ENCODE measurements around the gene TMEM255B.
"Not testable (repeated sequence)": the region's sequence is repeated elsewhere in the genome, so short reads cannot be mapped to it uniquely, and the experiment has no call there.

The TMEM255B gene

DNA sequence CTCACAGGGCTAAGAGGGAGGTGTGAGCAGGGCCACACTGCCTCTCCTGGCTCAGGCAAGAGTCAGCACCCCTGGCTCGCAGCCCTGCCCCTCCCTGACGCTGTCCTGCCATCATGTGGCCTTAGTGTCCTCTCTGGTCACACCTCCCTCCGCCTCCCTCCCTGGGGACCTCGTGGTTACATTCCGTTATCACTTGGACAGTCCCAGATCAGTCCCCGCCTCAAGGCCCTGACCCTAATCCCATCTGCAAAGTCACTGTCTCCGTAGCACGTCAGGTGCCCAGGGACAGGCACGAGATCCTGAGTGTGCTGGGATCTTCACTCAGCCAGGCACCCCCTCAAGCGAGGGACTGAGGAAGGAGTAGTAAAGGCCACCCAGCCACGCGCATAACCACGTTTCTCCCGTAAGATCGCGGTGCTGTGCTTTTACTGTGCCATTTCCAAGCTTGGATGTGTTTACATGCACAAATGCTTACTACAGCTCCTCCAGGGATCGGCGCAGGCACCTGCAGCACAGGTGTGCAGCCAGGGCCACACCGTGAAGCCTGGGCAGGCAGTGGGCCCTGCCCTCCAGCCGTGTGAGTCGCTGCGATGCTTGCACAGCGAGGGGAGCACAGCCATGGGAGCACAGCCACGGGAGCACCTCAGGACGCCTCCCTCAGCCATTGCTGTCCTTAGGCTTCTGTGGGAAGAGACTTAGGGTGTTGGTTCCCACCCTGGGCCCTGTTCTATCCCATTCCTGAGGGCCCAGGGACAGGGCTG, 10.7 kb upstream of the TMEM255B start:
- no peak for FAIRE-seq
- no peak for DNase-seq (ENCODE audit: insufficient read length, low spot score)

DNA sequence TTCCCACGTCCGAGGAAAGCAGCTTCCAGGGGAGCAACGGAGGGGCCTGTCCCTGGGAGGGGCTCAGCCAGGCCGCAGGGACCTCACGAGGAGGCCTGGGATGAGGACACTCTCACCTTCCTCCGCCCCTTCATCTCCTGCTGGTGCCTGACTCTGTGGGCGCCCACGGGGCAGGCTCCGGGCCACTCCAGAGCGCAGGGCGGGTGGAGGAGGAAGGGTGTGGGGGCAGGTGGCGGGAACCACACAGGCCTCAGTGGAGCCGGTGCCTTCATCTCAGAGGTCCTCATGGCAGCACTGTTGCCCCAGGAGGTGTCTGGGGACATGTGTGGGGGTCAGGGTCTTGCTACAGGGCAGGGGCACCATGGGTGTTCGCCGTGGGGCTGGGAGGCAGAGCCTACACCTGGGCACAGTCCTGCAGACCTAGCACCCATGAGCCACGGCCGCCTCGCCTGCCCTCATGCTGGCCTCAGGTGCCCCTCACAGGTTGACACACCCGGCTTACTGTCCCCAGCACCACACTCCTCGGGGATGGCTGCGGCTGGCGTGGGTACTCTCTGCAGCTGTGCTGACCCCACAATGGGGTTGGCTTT, 10.1 kb upstream of the TMEM255B start:
- no peak for FAIRE-seq

DNA sequence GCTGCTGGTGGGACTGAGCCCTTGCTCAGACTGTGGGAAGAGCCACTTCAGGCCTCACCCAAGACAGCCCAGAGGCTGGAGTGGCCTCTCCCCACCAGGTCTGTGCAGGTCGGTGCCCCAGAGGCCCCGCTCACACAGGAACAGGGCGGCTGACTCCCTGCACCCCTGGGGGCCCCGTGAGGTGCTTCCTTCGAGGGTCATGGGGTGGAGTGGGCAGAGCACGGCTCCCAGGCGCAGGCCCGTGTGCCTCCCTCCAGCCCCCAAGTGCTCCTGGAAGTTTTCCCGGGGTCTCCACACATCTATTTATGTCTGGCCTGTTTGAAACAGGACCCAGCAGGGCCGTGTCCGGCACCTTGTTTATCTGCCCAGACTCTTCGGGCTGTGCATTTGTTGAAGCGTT, 9.5 kb upstream of the TMEM255B start:
- DNase-seq (ENCODE audit: insufficient read length, low spot score) (no peak), FAIRE-seq (no peak)

More for the DNA sequence above, 10.1 kb upstream of the TMEM255B start:
- no peak for DNase-seq (ENCODE audit: insufficient read length, low spot score)

DNA sequence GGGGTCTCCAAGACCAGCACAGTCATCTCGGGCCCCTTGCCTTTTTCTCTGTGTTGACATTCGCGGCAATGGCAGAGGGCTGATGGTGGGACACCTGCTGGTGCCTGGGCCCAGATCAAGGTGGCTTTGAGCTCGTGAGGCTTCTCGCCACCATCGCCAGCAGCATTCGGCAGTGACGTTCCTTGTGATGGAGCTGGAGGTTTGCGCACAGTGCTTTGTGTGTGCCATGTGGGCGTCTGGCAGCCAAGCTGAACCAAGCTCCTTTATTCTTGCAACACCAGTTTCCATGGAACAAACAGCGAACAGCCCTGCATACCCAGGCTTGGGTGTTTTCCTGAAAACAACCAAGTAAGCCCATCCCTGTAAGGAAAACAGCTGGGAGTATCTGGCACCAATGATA, 9.1 kb upstream of the TMEM255B start:
- DNase-seq (ENCODE audit: insufficient read length, low spot score) (no peak), FAIRE-seq (no peak)

DNA sequence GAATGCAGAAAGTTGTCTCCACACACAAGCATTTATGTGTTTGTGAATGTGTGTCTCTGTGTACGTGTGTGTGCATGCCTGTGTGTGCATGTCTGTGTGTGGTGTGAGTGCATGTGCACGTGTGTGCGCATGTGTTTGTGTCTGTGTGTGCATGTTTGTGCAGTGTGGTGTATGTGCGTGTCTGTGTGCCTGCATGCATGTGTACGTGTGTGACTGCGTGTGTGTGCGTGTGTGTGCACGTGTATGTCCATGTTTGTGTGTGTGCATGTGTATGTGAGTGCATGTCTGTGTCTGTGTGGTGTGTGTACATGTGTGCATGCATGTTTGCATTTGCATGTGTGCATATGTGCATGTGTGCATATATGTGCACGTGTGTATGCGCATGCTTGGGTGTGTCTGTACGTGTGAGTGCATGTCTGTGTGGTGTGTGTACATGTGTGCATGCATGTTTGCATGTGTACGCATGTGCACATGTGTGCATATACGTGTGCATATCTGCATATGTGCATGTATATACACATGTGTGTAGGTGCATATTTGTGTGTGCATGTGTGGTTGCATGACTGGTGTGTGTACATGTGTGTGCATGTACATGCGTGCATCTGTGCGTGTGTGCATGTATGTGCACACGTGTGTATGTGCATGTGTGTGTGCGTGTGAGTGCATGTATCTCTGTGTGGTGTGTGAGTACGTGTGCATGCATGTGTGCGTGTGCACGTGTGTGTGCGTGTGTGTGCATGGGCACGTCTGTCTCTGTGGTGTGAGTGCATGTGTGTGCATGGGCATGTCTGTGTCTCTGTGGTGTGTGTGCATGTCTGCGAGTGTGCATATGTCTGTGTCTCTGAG, 8.2 kb upstream of the TMEM255B start:
- FAIRE-seq, result no peak
- DNase-seq (ENCODE audit: insufficient read length, low spot score), result no peak

DNA sequence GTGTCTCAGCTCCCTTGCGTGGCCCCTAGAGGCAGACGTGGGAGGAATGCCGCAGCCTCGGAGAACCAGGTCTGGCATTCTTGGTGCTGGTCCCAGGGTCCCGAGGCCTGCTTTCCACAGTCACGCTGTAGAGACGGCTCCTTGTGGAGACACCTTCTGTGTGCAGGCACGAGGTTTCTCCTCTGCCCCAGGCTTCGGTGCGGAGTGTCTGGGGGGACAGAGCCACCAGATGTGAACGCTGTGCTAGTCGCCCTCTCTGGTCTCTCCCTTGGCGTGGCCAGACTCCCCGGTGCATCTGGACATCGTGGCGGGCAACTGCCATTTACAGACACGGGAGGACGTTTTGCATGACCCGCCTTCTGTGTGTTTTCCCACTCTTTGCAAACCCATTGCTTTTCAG, 7.5 kb upstream of the TMEM255B start:
- DNase-seq (ENCODE audit: insufficient read length, low spot score) (no peak), FAIRE-seq (no peak)

DNA sequence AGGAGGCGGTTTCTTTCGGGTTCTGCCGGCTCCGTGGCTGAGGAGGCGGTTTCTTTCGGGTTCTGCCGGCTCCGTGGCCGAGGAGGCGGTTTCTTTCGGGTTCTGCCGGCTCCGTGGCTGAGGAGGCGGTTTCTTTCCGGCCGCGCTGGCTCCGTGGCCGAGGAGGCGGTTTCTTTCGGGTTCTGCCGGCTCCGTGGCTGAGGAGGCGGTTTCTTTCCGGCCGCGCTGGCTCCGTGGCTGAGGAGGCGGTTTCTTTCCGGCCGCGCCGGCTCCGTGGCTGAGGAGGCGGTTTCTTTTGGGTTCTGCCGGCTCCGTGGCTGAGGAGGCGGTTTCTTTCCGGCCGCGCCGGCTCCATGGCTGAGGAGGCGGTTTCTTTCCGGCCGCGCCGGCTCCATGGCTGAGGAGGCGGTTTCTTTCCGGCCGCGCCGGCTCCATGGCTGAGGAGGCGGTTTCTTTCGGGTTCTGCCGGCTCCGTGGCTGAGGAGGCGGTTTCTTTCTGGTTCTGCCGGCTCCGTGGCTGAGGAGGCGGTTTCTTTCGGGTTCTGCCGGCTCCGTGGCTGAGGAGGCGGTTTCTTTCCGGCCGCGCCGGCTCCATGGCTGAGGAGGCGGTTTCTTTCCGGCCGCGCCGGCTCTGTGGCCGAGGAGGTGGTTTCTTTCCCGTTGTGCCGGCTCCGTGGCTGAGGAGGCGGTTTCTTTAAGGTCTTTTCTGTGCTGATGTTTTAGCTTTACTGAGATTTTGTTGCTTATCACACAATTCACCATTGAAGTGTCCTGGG, 6.6 kb upstream of the TMEM255B start:
- DNase-seq (ENCODE audit: insufficient read length, low spot score); FAIRE-seq: not testable (repeated sequence)

DNA sequence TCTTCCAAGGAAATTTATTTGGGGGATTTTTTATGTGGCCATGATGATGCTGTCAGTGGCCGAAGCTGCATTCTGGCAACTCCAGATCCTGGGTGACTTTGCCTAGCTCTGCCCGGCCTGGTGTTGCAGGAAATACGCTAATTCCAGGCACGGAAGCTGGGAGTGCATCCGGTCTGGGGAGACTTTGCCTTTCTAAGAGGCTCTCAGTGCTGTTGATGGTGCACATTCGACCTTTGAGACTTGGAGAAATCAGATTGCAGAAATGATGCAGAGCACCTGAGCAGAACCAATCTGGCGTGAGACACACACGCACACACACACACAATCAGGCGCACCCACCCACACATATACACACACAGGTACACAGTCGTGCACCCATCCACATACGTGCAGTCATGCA, 5.9 kb upstream of the TMEM255B start:
- FAIRE-seq, result no peak
- DNase-seq (ENCODE audit: insufficient read length, low spot score), result no peak

DNA sequence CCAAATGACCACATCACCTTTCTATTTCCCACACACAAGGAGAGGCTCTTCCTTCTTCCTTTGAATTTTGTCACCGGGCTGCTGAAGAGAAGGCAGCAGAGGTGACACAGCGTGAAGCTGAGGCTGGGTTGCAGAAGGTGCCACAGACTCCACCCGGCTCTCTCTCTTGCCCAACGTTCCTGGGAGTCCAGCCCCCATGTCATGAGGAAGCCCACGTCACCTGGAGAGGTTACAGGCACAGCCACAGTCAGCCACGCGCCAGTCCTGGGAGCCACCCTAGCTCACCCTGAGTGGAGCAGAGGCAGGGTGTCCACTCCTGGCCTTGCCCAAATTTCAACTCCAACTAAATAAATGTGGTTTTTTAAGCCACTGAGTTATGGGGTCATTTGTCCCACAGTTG, 4.8 kb upstream of the TMEM255B start:
- FAIRE-seq, result no peak
- no peak for DNase-seq (ENCODE audit: insufficient read length, low spot score)

DNA sequence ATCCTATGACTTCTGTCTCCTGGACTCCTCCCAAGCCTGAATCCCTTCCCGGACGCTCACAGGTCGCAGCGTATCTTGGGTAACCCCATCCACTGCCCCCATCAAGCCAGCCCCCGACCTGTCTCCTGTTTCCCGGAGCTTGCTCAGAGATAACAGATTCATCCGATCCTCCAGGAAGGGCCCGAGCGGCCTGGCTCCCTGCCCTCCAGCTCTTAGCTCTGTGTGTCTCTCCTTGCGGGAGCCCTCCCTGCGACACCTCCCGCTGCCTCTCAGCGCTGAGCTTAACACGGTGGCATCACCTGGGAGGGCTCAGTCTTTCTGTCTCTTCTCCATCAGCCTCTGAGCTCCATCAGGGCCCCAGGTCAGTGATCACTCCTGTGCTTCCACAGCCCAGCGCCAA, 4.3 kb upstream of the TMEM255B start:
- FAIRE-seq (no peak), DNase-seq (ENCODE audit: insufficient read length, low spot score) (no peak)

DNA sequence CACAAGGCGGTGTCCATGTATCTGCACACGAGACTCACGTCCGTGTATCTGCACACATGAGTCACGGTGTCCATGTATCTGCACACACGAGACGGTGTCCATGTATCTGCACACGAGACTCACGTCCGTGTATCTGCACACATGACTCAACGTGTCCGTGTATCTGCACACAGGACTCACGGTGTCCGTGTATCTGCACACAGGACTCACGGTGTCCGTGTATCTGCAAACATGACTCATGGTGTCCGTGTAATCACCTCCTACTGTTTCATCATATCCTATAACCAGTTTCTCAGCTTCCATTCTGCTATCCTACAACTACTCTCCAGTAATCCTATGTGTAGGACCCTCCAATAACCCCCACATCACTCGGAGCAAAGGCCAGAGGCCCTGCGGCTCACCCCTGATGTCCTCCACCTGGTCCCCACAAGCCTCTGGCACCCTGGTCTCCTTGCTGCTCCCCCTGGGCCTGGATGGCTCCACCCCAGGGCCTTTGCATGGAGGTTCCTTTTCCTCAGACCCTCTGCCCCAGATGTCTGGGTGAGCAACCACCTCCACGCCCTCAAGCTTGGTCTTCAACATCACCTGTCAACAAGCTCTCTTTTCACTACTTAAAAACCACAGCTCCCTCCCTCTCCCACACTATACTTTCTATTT, 2.5 kb upstream of the TMEM255B start:
- no peak for FAIRE-seq
- DNase-seq (ENCODE audit: insufficient read length, low spot score), result no peak

DNA sequence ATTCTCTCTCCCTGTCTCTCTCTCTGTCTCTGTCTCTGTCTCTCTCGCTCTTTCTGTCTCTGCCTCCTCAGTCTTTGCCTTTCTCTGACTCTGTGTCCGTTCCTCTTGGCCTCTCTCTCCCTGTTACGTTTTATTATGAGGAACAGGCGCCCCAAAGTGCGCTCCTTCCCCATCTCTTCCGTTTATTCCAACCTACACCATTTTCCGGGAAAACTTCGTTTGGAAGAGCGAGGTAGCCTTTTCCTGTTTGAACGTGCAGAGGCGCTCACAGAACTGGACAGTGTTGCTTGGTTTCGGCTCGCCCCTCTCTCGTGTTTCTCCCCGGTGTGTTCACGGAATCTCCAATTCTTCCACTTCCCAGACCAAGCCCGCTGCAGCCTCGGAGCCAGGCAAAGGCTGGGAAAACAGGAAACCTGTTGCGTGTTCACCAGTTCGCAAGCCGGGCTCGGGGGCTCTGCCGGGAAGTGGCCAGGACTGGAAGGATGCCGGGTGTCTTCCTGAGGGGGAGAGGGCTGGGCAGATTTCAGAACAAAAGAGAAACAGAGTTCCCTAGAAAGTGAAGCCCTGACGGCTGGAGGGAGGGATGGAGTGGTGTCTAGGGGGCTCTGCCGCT, 605 bp downstream of the TMEM255B start:
- FAIRE-seq (no peak), DNase-seq (ENCODE audit: insufficient read length, low spot score) (no peak)

DNA sequence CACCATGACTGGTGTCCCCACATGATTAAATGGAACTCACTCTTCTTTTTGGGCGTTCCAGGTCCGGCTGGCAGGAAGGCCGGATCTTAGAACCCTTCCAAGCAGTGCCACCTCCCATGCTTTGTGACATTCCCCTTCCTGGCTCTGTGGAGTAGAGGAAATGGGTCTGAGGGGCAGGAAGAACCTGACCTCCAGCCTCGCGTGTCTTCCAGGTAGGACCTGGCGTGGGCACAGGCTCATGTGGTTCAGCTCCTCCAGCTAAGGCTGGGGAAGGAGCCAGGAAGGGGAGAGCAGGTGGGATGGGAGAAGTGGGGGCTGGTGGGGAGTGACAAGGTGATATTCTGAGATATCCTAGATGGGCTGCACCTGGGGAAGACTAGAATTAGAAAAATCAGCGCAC, 2.1 kb downstream of the TMEM255B start:
- no peak for FAIRE-seq
- DNase-seq (ENCODE audit: insufficient read length, low spot score), result no peak

DNA sequence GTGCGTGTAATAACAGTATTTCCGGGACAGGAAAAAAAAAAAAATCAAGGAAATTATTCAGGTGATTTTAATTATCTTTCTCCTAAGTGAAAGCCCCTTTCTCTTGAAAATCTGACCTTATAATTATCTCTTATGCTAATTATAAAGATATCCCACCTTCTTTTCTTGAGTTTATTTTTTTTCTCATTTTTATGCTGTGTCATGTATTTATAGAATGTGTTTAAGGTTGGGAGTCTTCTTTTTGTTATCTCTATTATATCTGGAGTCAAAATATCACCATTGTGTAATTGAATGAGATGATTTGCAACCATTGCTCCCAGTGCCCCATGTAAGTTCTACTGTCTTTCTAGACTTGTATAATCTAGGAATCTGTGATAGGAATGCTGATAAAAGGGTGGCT, 3.0 kb downstream of the TMEM255B start:
- DNase-seq (ENCODE audit: insufficient read length, low spot score) (no peak), FAIRE-seq (no peak)

DNA sequence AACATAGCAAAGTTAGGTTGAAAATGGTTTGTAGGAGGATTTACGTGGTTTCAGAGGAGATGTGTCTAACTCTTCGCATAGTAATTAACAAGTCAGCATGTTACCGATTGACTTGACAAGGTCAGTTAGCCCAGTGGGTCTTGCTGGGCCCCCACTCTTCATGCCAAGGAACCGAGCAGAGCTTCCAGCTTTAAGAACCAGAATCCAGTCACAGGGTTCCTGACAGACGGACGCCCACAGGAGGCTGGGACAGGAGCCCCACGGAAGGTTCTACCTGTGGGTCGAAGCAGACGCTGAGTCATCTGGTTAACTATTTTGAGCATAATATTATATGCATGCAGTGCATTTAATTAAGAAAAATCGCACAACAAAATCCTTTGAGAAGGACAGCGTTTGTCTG, 3.5 kb downstream of the TMEM255B start:
- FAIRE-seq, result no peak
- DNase-seq (ENCODE audit: insufficient read length, low spot score), result no peak

DNA sequence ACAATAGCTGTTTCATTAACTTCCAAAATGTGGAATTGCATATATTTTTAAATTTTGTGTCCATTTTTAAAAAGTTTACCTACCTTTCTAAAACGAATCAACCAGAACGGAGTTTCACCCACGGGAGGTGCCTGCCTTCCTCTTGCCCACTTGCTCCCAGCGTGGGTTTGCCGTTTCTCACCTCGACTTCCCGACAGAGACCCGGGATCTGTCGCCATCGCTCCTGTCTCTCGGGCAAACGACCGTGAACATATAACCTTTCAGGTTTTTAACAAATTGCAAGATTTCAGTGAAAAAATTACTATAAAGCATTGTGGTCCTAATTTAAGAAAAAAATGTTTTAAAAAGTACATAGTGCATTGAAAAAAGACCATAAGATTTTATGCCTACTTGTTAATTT, 4.2 kb downstream of the TMEM255B start:
- DNase-seq (ENCODE audit: insufficient read length, low spot score) (no peak), FAIRE-seq (no peak)

DNA sequence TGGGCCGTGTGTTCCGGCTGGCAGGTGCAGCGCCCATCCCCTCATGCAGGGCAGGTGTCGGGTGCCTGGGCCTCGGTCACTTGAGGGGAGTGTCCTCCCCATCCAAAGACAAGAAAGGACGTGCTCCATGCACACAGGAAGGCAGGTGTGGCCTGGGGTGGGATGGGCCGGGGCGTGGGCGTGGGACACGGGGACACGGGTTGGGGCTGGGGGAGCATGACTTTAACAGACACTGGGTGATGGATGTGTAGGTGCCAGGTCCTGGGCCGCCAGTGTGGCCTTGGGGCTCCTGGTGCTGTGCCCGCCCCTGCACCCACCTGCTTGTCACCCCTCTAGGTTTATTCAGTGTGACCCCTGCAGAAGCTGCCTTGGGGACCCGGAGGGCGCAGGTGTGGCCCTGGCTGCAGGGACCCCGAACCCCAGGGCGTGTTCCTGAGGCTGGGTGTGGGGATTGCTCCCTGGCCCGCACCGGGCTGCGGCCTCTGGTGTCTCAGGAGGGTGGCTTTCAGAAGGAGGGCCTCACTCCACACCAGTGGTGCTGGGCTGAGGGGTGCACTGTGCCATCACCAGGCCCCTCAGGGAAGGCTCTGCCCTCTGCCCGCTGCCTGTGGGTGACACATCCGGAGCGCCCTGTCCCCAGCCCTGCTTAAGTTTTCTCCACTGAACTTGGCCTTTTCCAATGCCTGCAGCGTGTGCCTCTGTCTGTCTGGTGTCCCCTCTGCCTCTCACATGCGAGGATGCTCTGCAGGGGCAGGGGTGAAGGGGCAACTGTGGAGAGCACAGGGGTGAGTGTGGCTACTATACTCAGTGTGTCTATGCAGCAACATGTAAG, 5.2 kb downstream of the TMEM255B start:
- FAIRE-seq (no peak), DNase-seq (ENCODE audit: insufficient read length, low spot score) (no peak)

DNA sequence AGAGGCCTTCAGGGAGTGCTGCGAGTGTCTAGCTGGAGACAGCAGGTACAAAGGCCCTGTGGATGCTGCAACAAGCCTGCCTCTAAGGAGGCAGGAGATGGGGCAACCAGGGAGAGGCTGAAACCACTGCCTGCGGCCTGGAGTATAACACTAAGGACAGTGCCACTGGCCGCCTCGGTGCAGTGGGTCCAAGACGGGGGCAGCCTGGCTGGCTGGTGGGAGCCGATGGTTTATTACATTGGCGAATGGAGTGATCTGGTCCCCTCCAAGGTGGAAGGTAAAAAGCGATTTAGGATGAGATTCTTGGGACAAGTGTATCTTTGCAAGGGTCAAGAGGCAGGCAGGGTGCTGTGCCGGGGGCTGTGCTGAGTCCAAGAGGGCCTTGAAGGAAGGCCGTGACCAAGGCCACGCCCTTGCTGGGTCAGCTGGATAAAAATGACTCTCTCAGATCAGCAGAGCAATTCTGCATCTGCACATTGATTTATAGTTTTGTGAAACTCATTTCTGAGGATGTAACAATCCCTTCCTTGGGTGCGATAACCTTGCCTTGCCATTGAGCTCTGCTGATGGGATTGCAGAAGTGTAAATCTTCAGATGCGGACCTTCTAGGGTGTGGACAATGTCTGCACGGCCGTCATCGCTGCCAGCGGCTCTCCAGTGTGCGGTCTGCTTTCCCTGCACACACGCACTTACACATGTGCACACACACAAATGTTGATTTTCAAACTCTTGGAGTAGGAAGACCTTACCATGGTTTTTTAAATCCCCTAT, 6.0 kb downstream of the TMEM255B start:
- FAIRE-seq (no peak), DNase-seq (ENCODE audit: insufficient read length, low spot score) (no peak)

DNA sequence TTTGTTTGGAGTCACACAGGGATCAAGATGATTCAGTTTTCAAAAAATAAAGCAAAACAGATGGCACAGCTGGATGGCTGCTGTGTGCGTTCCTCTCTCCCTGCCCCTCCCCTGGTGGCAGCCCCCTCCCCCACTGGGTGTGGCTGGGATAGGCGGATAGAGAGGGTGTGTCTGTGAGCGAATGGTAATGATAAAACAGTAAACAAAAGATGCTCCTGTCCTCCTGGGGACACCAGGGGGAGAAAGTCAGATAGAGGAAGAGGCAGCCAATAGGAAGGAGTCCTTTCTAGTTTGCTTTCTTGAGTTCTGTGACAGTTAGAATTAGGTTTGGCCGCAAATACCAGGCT, 6.5 kb downstream of the TMEM255B start:
- DNase-seq (ENCODE audit: insufficient read length, low spot score), result no peak

More for the DNA sequence above, 6.5 kb downstream of the TMEM255B start:
- FAIRE-seq, result no peak

All from GM19239 (cell line).